Lower leg skin (tissue), 3 donors: Measurements from ENCODE around the gene MANF.

Experiments used
- POLR2A ChIP-seq, 2 donors: fragments of 450-650 bp; IDR thresholded peaks; one replicate each; pipeline ENCODE4 v1.6.1; 2016 to 2017; ENCODE audit warnings: antibody characterized with exemption in 2 of 2, mild to moderate bottlenecking in 1 of 2, moderate library complexity in 1 of 2
- TF ChIP-seq, protein P1 (sequence below), 3 donors: fragments of 450-650 bp; IDR thresholded peaks; one replicate each; pipeline ENCODE4 v1.5.1; 2016; ENCODE audit warnings: antibody characterized with exemption in 3 of 3, mild to moderate bottlenecking in 3 of 3, moderate library complexity in 2 of 3

- TF ChIP-seq POLR2A (IDR thresholded peaks at IDR 0.05) = no peak
- TF ChIP-seq, protein P1, sequence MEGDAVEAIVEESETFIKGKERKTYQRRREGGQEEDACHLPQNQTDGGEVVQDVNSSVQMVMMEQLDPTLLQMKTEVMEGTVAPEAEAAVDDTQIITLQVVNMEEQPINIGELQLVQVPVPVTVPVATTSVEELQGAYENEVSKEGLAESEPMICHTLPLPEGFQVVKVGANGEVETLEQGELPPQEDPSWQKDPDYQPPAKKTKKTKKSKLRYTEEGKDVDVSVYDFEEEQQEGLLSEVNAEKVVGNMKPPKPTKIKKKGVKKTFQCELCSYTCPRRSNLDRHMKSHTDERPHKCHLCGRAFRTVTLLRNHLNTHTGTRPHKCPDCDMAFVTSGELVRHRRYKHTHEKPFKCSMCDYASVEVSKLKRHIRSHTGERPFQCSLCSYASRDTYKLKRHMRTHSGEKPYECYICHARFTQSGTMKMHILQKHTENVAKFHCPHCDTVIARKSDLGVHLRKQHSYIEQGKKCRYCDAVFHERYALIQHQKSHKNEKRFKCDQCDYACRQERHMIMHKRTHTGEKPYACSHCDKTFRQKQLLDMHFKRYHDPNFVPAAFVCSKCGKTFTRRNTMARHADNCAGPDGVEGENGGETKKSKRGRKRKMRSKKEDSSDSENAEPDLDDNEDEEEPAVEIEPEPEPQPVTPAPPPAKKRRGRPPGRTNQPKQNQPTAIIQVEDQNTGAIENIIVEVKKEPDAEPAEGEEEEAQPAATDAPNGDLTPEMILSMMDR (IDR thresholded peaks at IDR 0.05) = no peak
Measured at GRCh38 chr3:51379746-51380455, 5.2 kb upstream of the MANF start.
